Measurements from ENCODE around the gene ABRACL. TPM values are rescaled to one million over a fixed set of nuclear protein-coding genes. Genes with fewer than 3 reads are reported as not detected.

Gene ABRACL
- polyA plus RNA-seq, 2 of the 4 experiments (the other 2 are of a cell fraction) = 40.3 to 63.3 TPM

GRCh38 chr6:139006477-139006876 is 22.1 kb upstream of the ABRACL start:
- H3K27ac ChIP-seq = no peak overlapping the region
- no peak overlapping the region for H3K4me2 ChIP-seq
- ChIA-PET POLR2A (no interaction called here), CTCF (no interaction called here)
- 76% methylated on average over 3 of the region's 3 CpGs for WGBS (ENCODE audit: missing lambda C conversion rate)
- ATAC-seq (no peak), DNase-seq (ENCODE audit: low read depth in 1 of 2, low spot score in 1 of 2) (no peak), FAIRE-seq (no peak)
- H3K4me1 ChIP-seq = no peaks in the 10 kb centered on the region
- no peak overlapping the region for H3K4me3 ChIP-seq
- no peaks in the 10 kb centered on the region for H3K9me3 ChIP-seq
- TF ChIP-seq EHF (CRISPR knock-in tag; IDR thresholded peaks at IDR 0.05) (no peak), PHF8 (IDR thresholded peaks at IDR 0.05; ENCODE audit: borderline replicate concordance, low read depth) (no peak), ESRRA (IDR thresholded peaks at IDR 0.05; ENCODE audit: borderline replicate concordance, low read length) (no peak), POLR2AphosphoS2 (conservative IDR thresholded peaks at IDR 0.05; ENCODE audit: low read length) (no peak), RARB (CRISPR knock-in tag; IDR thresholded peaks at IDR 0.05) (no peak), KDM1A (IDR thresholded peaks at IDR 0.05; ENCODE audit: low read depth) (no peak), EP300 (IDR thresholded peaks at IDR 0.05) (no peak), ZFP36 (IDR thresholded peaks at IDR 0.05; ENCODE audit: borderline replicate concordance, partially characterized antibody) (no peak), SMC3 (IDR thresholded peaks at IDR 0.05) (no peak), TP53 (CRISPR knock-in tag; IDR thresholded peaks at IDR 0.05) (no peak), HOXA7 (CRISPR knock-in tag; IDR thresholded peaks at IDR 0.05) (no peak), FOSB (CRISPR knock-in tag; IDR thresholded peaks at IDR 0.05) (no peak), NFE2L2 (conservative IDR thresholded peaks at IDR 0.05; ENCODE audit: low read length) (no peak)

GRCh38 chr6:139007428-139007827 is 21.1 kb upstream of the ABRACL start:
- Histone ChIP-seq H3K9me3 (no peaks in the 10 kb centered on the region), H3K27ac (no peak overlapping the region), H3K4me3 (no peak overlapping the region), H3K4me2 (no peak overlapping the region), H3K4me1 (no peaks in the 10 kb centered on the region)
- no peak for FAIRE-seq
- POLR2A ChIA-PET = no interaction called here
- ATAC-seq = no peak
- DNase-seq (ENCODE audit: low read depth in 1 of 2, low spot score in 1 of 2) = no peak
- no peak for TF ChIP-seq HES2 (IDR thresholded peaks at IDR 0.05)
- no peak for TF ChIP-seq FOSB (CRISPR knock-in tag; IDR thresholded peaks at IDR 0.05)
- TF ChIP-seq ESRRA (IDR thresholded peaks at IDR 0.05; ENCODE audit: borderline replicate concordance, low read length) = no peak
- no peak for TF ChIP-seq HOXB5 (CRISPR knock-in tag; IDR thresholded peaks at IDR 0.05)
- TF ChIP-seq TFCP2L1 (CRISPR knock-in tag; IDR thresholded peaks at IDR 0.05) = no peak
- TF ChIP-seq HOXB13 (CRISPR knock-in tag; IDR thresholded peaks at IDR 0.05; ENCODE audit: low read depth) = no peak
- WGBS (ENCODE audit: missing lambda C conversion rate) = 83% methylated on average over 1 of the region's 1 CpG
- CTCF ChIA-PET = no interaction called here

GRCh38 chr6:139008117-139008516 is 20.4 kb upstream of the ABRACL start:
- Histone ChIP-seq H3K4me1 (no peaks in the 10 kb centered on the region), H3K4me3 (no peak overlapping the region), H3K27ac (no peak overlapping the region), H3K9me3 (no peaks in the 10 kb centered on the region), H3K4me2 (no peak overlapping the region)
- FAIRE-seq (no peak), DNase-seq (ENCODE audit: low read depth in 1 of 2, low spot score in 1 of 2) (no peak), ATAC-seq (no peak)
- ChIA-PET POLR2A (no interaction called here), CTCF (interaction anchor here (1.7 kb wide), 1 partner anchor 19 kb away, joined by 7 read pairs; no protein-coding TSS in a partner anchor)
- whole genome bisulfite sequencing (ENCODE audit: missing lambda C conversion rate) = 71% methylated on average over 9 of the region's 9 CpGs
- TF ChIP-seq FOSB (CRISPR knock-in tag; IDR thresholded peaks at IDR 0.05) (no peak), KDM1A (IDR thresholded peaks at IDR 0.05; ENCODE audit: low read depth) (no peak), TP53 (CRISPR knock-in tag; IDR thresholded peaks at IDR 0.05) (no peak), GATA3 (IDR thresholded peaks at IDR 0.05; ENCODE audit: borderline replicate concordance) (no peak), USF2 (IDR thresholded peaks at IDR 0.05) (no peak), CHD2 (IDR thresholded peaks at IDR 0.05; ENCODE audit: low read length, partially characterized antibody) (no peak), HOXB5 (CRISPR knock-in tag; IDR thresholded peaks at IDR 0.05) (no peak), FOXS1 (CRISPR knock-in tag; IDR thresholded peaks at IDR 0.05) (no peak), MAFK (IDR thresholded peaks at IDR 0.05; ENCODE audit: partially characterized antibody) (no peak), RCOR1 (IDR thresholded peaks at IDR 0.05; ENCODE audit: low read depth, low read length) (no peak), REST (IDR thresholded peaks at IDR 0.05) (no peak), FOSL2 (IDR thresholded peaks at IDR 0.05) (no peak), FOSL2 (CRISPR knock-in tag; IDR thresholded peaks at IDR 0.05) (no peak), BHLHE40 (IDR thresholded peaks at IDR 0.05; ENCODE audit: low read depth, low read length) (no peak), RNF2 (IDR thresholded peaks at IDR 0.05; ENCODE audit: borderline replicate concordance, low read depth) (no peak), RFX5 (IDR thresholded peaks at IDR 0.05) (no peak)

Measured in A549 (cell line).